Measurements from ENCODE around the gene ADGB. TPM values are rescaled to one million over a fixed set of nuclear protein-coding genes. Genes with fewer than 3 reads are reported as not detected.

ADGB gene
- polyA plus RNA-seq, 2 of the 4 experiments (the other 2 are of a cell fraction): not detected

GRCh38 chr6:146628350-146628749, 29.6 kb downstream of the ADGB start:
- WGBS (ENCODE audit: missing lambda C conversion rate): 10% methylated on average over 2 of the region's 2 CpGs
- Histone ChIP-seq H3K27ac (no peak overlapping the region), H3K9me3 (no peaks in the 10 kb centered on the region), H3K4me3 (no peak overlapping the region), H3K4me2 (no peak overlapping the region), H3K4me1 (no peaks in the 10 kb centered on the region)
- no peak for DNase-seq (ENCODE audit: low read depth in 1 of 2, low spot score in 1 of 2)
- CTCF ChIA-PET: no interaction called here
- no peak for ATAC-seq
- no peak for FAIRE-seq
- POLR2A ChIA-PET: no interaction called here
- TF ChIP-seq KDM5A (IDR thresholded peaks at IDR 0.05) (no peak), HOXB13 (CRISPR knock-in tag; IDR thresholded peaks at IDR 0.05; ENCODE audit: low read depth) (no peak), ZNF302 (CRISPR knock-in tag; IDR thresholded peaks at IDR 0.05) (no peak), ZC3H11A (IDR thresholded peaks at IDR 0.05) (no peak), GATA3 (IDR thresholded peaks at IDR 0.05; ENCODE audit: borderline replicate concordance) (no peak), RAD21 (conservative IDR thresholded peaks at IDR 0.05 in 1 of 2, IDR thresholded peaks at IDR 0.05 in 1 of 2) (no peak), HMGXB4 (CRISPR knock-in tag; IDR thresholded peaks at IDR 0.05; ENCODE audit: borderline replicate concordance) (no peak), MYC (IDR thresholded peaks at IDR 0.05; ENCODE audit: borderline replicate concordance, low read length) (no peak), CHD2 (IDR thresholded peaks at IDR 0.05; ENCODE audit: low read length, partially characterized antibody) (no peak), EHF (CRISPR knock-in tag; IDR thresholded peaks at IDR 0.05) (no peak), MAZ (IDR thresholded peaks at IDR 0.05; ENCODE audit: borderline replicate concordance, low read depth, low read length) (no peak), ZFP36 (IDR thresholded peaks at IDR 0.05; ENCODE audit: borderline replicate concordance, partially characterized antibody) (no peak), TP53 (CRISPR knock-in tag; IDR thresholded peaks at IDR 0.05) (no peak), CHD4 (IDR thresholded peaks at IDR 0.05; ENCODE audit: borderline replicate concordance) (no peak), CTCF (IDR thresholded peaks at IDR 0.05) (no peak)

- FAIRE-seq: no peak
These were observed 35.2 kb downstream of the ADGB start for GRCh38 chr6:146634022-146634421.

GRCh38 chr6:146635165-146635564, 36.4 kb downstream of the ADGB start:
- Histone ChIP-seq H3K27ac (no peak overlapping the region), H3K4me2 (no peak overlapping the region), H3K4me1 (no peaks in the 10 kb centered on the region), H3K4me3 (no peak overlapping the region), H3K9me3 (no peaks in the 10 kb centered on the region)
- FAIRE-seq (no peak), ATAC-seq (no peak), DNase-seq (ENCODE audit: low read depth in 1 of 2, low spot score in 1 of 2) (no peak)
- ChIA-PET CTCF (no interaction called here), POLR2A (no interaction called here)
- TF ChIP-seq POLR2A (IDR thresholded peaks at IDR 0.05; ENCODE audit: low read length) (no peak), ZC3H11A (IDR thresholded peaks at IDR 0.05) (no peak), HEYL (CRISPR knock-in tag; IDR thresholded peaks at IDR 0.05) (no peak), REST (IDR thresholded peaks at IDR 0.05) (no peak), EHF (CRISPR knock-in tag; IDR thresholded peaks at IDR 0.05) (no peak), RFX5 (IDR thresholded peaks at IDR 0.05) (no peak), CTCF (IDR thresholded peaks at IDR 0.05) (no peak), BCL3 (IDR thresholded peaks at IDR 0.05) (no peak), TFCP2L1 (CRISPR knock-in tag; IDR thresholded peaks at IDR 0.05) (no peak), ZFP36 (IDR thresholded peaks at IDR 0.05; ENCODE audit: borderline replicate concordance, partially characterized antibody) (no peak), HOXA7 (CRISPR knock-in tag; IDR thresholded peaks at IDR 0.05) (no peak)

More at GRCh38 chr6:146634022-146634421, 35.2 kb downstream of the ADGB start:
- DNase-seq (ENCODE audit: low read depth in 1 of 2, low spot score in 1 of 2) (no peak), ATAC-seq (no peak)
- ChIA-PET POLR2A (no interaction called here), CTCF (no interaction called here)
- Histone ChIP-seq H3K27ac (no peak overlapping the region), H3K4me3 (no peak overlapping the region), H3K4me2 (no peak overlapping the region), H3K9me3 (no peaks in the 10 kb centered on the region), H3K4me1 (no peaks in the 10 kb centered on the region)
- 0% methylated on average over 2 of the region's 2 CpGs for WGBS (ENCODE audit: missing lambda C conversion rate)
- TF ChIP-seq MYC (IDR thresholded peaks at IDR 0.05; ENCODE audit: borderline replicate concordance, low read length) (no peak), ZSCAN20 (CRISPR knock-in tag; IDR thresholded peaks at IDR 0.05) (no peak), CEBPB (IDR thresholded peaks at IDR 0.05) (no peak), ZNF302 (CRISPR knock-in tag; IDR thresholded peaks at IDR 0.05) (no peak), SMC3 (IDR thresholded peaks at IDR 0.05) (no peak), EHF (CRISPR knock-in tag; IDR thresholded peaks at IDR 0.05) (no peak), KDM1A (IDR thresholded peaks at IDR 0.05; ENCODE audit: low read depth) (no peak), HOXA7 (CRISPR knock-in tag; IDR thresholded peaks at IDR 0.05) (no peak)

All from A549 (cell line).